Effector memory CD4-positive, alpha-beta T cell (primary cell): Measurements from ENCODE around the gene DYNC2LI1.

Experiments
- DNase-seq, 3 donors: peaks; one replicate each; pipeline ENCODE4 v3.0.0-alpha.2; 2020
- H3K27ac ChIP-seq: 2 replicates; pipeline ENCODE4 v1.7.0; 2013; ENCODE audit warnings: mild to moderate bottlenecking, low read length, moderate library complexity; ENCODE audit not compliant: insufficient read depth, poor library complexity, severe bottlenecking
- H3K27me3 ChIP-seq: replicated peaks from 2 replicates; pipeline ENCODE4 v1.7.0; 2013; ENCODE audit warnings: mild to moderate bottlenecking, low read length; ENCODE audit not compliant: insufficient read depth, control insufficient read depth, poor library complexity, severe bottlenecking
- H3K36me3 ChIP-seq: 2 replicates; pipeline ENCODE4 v1.7.0; 2013; ENCODE audit warnings: mild to moderate bottlenecking, low read length, moderate library complexity; ENCODE audit not compliant: control insufficient read depth, insufficient read depth
- H3K4me1 ChIP-seq: 2 replicates; pipeline ENCODE4 v1.7.0; 2013; ENCODE audit warnings: low read length, mild to moderate bottlenecking; ENCODE audit not compliant: control insufficient read depth, insufficient read depth, poor library complexity, severe bottlenecking
- H3K4me3 ChIP-seq: 2 replicates; pipeline ENCODE4 v1.7.0; 2013; ENCODE audit warnings: low read length, low read depth, mild to moderate bottlenecking; ENCODE audit not compliant: insufficient read depth, poor library complexity, severe bottlenecking
- H3K9me3 ChIP-seq: 2 replicates; pipeline ENCODE4 v1.7.0; 2013; ENCODE audit warnings: mild to moderate bottlenecking, low read length, moderate library complexity; ENCODE audit not compliant: control insufficient read depth

Gene DYNC2LI1

GRCh38 chr2:43790147-43790546, 16.3 kb downstream of the DYNC2LI1 start:
- Histone ChIP-seq H3K4me1 (no peaks in the 10 kb centered on the region), H3K27me3 (no peaks in the 10 kb centered on the region), H3K27ac (no peak overlapping the region), H3K4me3 (no peak overlapping the region), H3K36me3 (no peaks in the 10 kb centered on the region), H3K9me3 (no peaks in the 10 kb centered on the region)
- DNase-seq = no peak

- Histone ChIP-seq H3K4me1 (no peaks in the 10 kb centered on the region), H3K27me3 (no peaks in the 10 kb centered on the region), H3K27ac (no peak overlapping the region), H3K9me3 (no peaks in the 10 kb centered on the region), H3K36me3 (no peaks in the 10 kb centered on the region), H3K4me3 (no peak overlapping the region)
- DNase-seq = no peak
Observed at GRCh38 chr2:43791035-43791765, 17.4 kb downstream of the DYNC2LI1 start.

DNA sequence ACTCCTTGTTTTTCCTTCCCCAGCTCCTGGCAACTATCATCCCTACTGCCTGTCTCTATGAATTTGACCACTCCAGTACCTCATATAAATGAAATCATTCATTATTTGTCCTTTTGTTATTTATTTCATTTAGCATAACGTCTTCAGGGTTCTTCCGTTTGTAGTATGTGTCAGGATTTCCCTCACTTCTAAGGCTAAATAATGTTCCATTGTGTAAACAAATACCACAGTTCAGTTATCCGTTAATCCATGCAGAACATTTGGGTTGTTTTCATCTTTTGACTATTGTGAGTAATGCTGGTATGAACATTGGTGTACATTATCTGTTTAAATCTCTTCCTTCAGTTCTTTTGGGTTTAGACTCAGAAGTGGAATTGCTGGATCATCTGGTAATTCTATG, 18.8 kb downstream of the DYNC2LI1 start:
- DNase-seq = no peak
- no peak overlapping the region for H3K27ac ChIP-seq
- H3K9me3 ChIP-seq = no peaks in the 10 kb centered on the region
- H3K27me3 ChIP-seq = no peaks in the 10 kb centered on the region
- H3K4me3 ChIP-seq = no peak overlapping the region
- H3K36me3 ChIP-seq = no peaks in the 10 kb centered on the region
- H3K4me1 ChIP-seq = no peaks in the 10 kb centered on the region

DNA sequence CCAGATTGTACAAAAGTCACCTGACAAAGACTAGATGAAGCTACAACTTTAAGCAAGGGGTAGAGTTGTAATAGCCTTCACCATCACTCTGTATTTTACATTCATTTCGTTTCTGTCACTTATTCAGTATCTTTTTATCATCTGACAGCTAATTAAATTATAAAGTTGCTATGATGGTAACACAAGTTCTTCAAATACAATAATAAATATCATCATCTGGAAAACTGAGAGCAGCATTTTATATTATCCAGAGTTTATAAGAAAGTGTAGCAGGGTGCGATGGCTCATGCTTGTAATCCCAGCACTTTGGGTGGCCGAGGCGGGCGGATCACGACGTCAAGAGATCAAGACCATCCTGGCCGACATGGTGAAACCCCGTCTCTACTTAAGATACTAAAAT, 21.1 kb downstream of the DYNC2LI1 start:
- Histone ChIP-seq H3K27me3 (no peaks in the 10 kb centered on the region), H3K36me3 (no peaks in the 10 kb centered on the region)
- no peak for DNase-seq

GRCh38 chr2:43796206-43796605, 22.4 kb downstream of the DYNC2LI1 start:
- H3K36me3 ChIP-seq = no peaks in the 10 kb centered on the region
- no peak for DNase-seq
- no peaks in the 10 kb centered on the region for H3K27me3 ChIP-seq
- no peaks in the 10 kb centered on the region for H3K9me3 ChIP-seq
- no peaks in the 10 kb centered on the region for H3K4me1 ChIP-seq
- H3K27ac ChIP-seq = no peak overlapping the region
- no peak overlapping the region for H3K4me3 ChIP-seq

More for the DNA sequence above, 21.1 kb downstream of the DYNC2LI1 start:
- Histone ChIP-seq H3K9me3 (no peaks in the 10 kb centered on the region), H3K4me1 (no peaks in the 10 kb centered on the region), H3K4me3 (no peak overlapping the region), H3K27ac (no peak overlapping the region)

- Histone ChIP-seq H3K36me3 (no peaks in the 10 kb centered on the region), H3K4me1 (no peaks in the 10 kb centered on the region), H3K27ac (no peak overlapping the region), H3K9me3 (no peaks in the 10 kb centered on the region), H3K27me3 (no peaks in the 10 kb centered on the region), H3K4me3 (no peak overlapping the region)
- no peak for DNase-seq
Observed at GRCh38 chr2:43798300-43798699, 24.5 kb downstream of the DYNC2LI1 start.

- Histone ChIP-seq H3K4me1 (no peaks in the 10 kb centered on the region), H3K4me3 (no peak overlapping the region), H3K27ac (no peak overlapping the region), H3K36me3 (no peaks in the 10 kb centered on the region), H3K27me3 (no peaks in the 10 kb centered on the region), H3K9me3 (no peaks in the 10 kb centered on the region)
- DNase-seq = no peak
Observed at GRCh38 chr2:43800894-43801293, 27.1 kb downstream of the DYNC2LI1 start.

GRCh38 chr2:43802135-43802534, 28.3 kb downstream of the DYNC2LI1 start:
- Histone ChIP-seq H3K4me3 (no peak overlapping the region), H3K27ac (no peak overlapping the region), H3K9me3 (no peaks in the 10 kb centered on the region), H3K27me3 (no peaks in the 10 kb centered on the region), H3K36me3 (no peaks in the 10 kb centered on the region), H3K4me1 (no peaks in the 10 kb centered on the region)
- no peak for DNase-seq

DNA sequence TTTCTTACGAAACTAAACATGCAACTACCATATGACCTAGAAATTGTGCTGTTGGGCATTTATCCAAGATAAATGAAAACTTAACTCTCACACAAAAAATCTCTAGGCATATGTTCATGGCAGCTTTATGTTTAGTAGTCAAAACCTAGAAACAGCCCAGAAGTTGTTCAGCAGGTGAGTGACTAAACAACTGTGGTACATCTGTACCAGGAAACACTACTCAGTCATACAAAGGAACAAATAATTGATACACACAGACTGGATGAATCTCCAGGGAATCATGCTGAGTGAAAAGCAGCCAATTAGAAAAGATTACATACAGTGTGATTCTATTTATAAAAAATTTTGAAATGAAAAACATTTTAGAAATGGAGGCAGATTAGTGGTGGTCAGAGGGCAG, 29.3 kb downstream of the DYNC2LI1 start:
- no peaks in the 10 kb centered on the region for H3K9me3 ChIP-seq
- no peaks in the 10 kb centered on the region for H3K36me3 ChIP-seq
- no peak overlapping the region for H3K4me3 ChIP-seq
- DNase-seq = no peak
- H3K4me1 ChIP-seq = no peaks in the 10 kb centered on the region
- no peak overlapping the region for H3K27ac ChIP-seq
- H3K27me3 ChIP-seq = no peaks in the 10 kb centered on the region

DNA sequence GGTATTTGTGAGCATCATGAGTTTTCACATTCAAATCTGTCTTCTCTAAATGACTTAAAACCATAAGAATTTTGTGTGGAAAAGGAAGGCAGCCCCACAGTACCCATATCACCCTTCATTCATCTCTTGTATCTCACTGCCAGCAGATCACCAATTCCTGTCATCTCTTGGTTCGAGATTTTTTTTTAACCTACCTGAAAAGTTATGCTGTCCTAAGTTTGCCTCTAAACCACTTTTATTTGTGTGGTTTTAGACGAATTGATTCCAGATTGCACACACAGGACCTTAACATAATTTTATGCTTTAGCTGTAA, 32.8 kb downstream of the DYNC2LI1 start:
- H3K36me3 ChIP-seq = no peaks in the 10 kb centered on the region
- H3K27me3 ChIP-seq = no peaks in the 10 kb centered on the region
- DNase-seq = no peak
- no peak overlapping the region for H3K27ac ChIP-seq
- H3K4me1 ChIP-seq = no peaks in the 10 kb centered on the region
- no peak overlapping the region for H3K4me3 ChIP-seq
- no peaks in the 10 kb centered on the region for H3K9me3 ChIP-seq
